Aorta (tissue), 5 donors: ENCODE measurements around the gene PLP1. TPM values are rescaled to one million over a fixed set of nuclear protein-coding genes. Genes with fewer than 3 reads are reported as not detected.

ENCODE experiments used
- ATAC-seq: fragments of 200-7000 bp; cut with Tn5 transposase; one replicate; pipeline ENCODE4 v1.9.1; 2022; ENCODE audit warnings: moderate library complexity; ENCODE audit not compliant: low FRiP score
- DNase-seq, 2 donors: peaks; one replicate each; pipeline ENCODE4 v3.0.0-alpha.2; 2020
- H3K27ac ChIP-seq, 2 donors: one replicate each; pipeline ENCODE4 v1.5.1; 2013; ENCODE audit warnings: low read length in 2 of 2, mild to moderate bottlenecking in 2 of 2, moderate library complexity in 2 of 2, control low read depth in 1 of 2, inconsistent platforms in 1 of 2, low read depth in 1 of 2
- H3K27me3 ChIP-seq, 2 donors: one replicate each; pipeline ENCODE4 v1.6.1; 2013; ENCODE audit warnings: control low read depth in 1 of 2, low read length in 1 of 2, mild to moderate bottlenecking in 1 of 2, moderate library complexity in 1 of 2; ENCODE audit not compliant: insufficient read depth in 2 of 2, control insufficient read depth in 1 of 2
- H3K36me3 ChIP-seq, 2 donors: one replicate each; pipeline ENCODE4 v1.6.1; 2013; ENCODE audit warnings: control low read depth in 1 of 2, low read length in 1 of 2, mild to moderate bottlenecking in 1 of 2; ENCODE audit not compliant: insufficient read depth in 2 of 2, control insufficient read depth in 1 of 2
- H3K4me1 ChIP-seq, 2 donors: one replicate each; pipeline ENCODE4 v1.6.1; 2013; ENCODE audit warnings: low read length in 2 of 2, control low read depth in 1 of 2, mild to moderate bottlenecking in 1 of 2, moderate library complexity in 1 of 2; ENCODE audit not compliant: insufficient read depth in 2 of 2, control insufficient read depth in 1 of 2
- H3K4me3 ChIP-seq, 2 donors: one replicate each; pipeline ENCODE4 v1.5.1; 2013; ENCODE audit warnings: low read length in 2 of 2, control low read depth in 1 of 2, mild to moderate bottlenecking in 1 of 2
- H3K9me3 ChIP-seq: one replicate; pipeline ENCODE4 v1.6.1; 2013; ENCODE audit warnings: mild to moderate bottlenecking, low read length; ENCODE audit not compliant: control insufficient read depth
- WGBS, 2 donors: extraction: QIAGEN DNeasy Blood & Tissue Kit; methylation state at CpG; one replicate each; pipeline ENCODE4 v1.1.7; 2013; 5-methylcytosine and 5-hydroxymethylcytosine counted together
- intact Hi-C, 2 donors: fragments of 100-400 bp; cut with DNase I; formaldehyde crosslinking; loops; one replicate each; pipeline versions ENCODE4 v1.14.2 to v1.15.0; 2022
- polyA plus RNA-seq, 2 donors: library from polyadenylated mRNA; stranded (reverse); fragments of 200-250 nt; gene quantifications; one replicate each; pipeline ENCODE4 v1.2.3, GENCODE V29; 2013
- total RNA-seq, 2 donors: library from RNA; stranded (reverse); fragmentation: NEBNext Ultra II Directional; extraction: Animal tissue kit (Norgen Biotek cat#: 25700); gene quantifications; one replicate each; pipeline ENCODE4 v1.2.1, GENCODE V29; 2021
- donor health status: healthy with polysubstance abuse.
- donor health status: Bipolar disorder and iron deficiency.
- donor health status: DM: no; HTN: no; CAD: no.
- donor health status: DM: no; HTN: no; CAD: no.
- donor health status: DM: yes; HTN: yes; CAD: no.

PLP1 gene
- total and polyA plus RNA-seq, 4 donors: 0.50 to 21.3 (median 4.3) TPM

- ATAC-seq (no peak), DNase-seq (no peak)
- Histone ChIP-seq H3K27ac (no peak overlapping the region), H3K9me3 (no peaks in the 10 kb centered on the region), H3K4me1 (no peaks in the 10 kb centered on the region), H3K4me3 (no peak overlapping the region), H3K36me3 (no peaks in the 10 kb centered on the region), H3K27me3 (no peaks in the 10 kb centered on the region)
- 11 to 29% methylated on average over 3 of the region's 3 CpGs for WGBS, 2 donors
- intact Hi-C loops: loop anchor here in 1 of 2 donors (5.0 kb wide), 2 partner anchors 61 to 241 kb away; partner anchors contain the start of gene TMEM31
Measured at GRCh38 chrX:103773445-103773844, 3.2 kb upstream of the PLP1 start.

GRCh38 chrX:103774070-103774642 lies 2.5 kb upstream of the PLP1 start:
- no peaks in the 10 kb centered on the region for H3K4me1 ChIP-seq
- no peaks in the 10 kb centered on the region for H3K36me3 ChIP-seq
- H3K27me3 ChIP-seq: no peaks in the 10 kb centered on the region
- no peak overlapping the region for H3K27ac ChIP-seq
- no peak overlapping the region for H3K4me3 ChIP-seq
- WGBS, 2 donors: 67 to 69% methylated on average over 6 of the region's 6 CpGs
- no peaks in the 10 kb centered on the region for H3K9me3 ChIP-seq
- ATAC-seq (no peak), DNase-seq (no peak)
- intact Hi-C loops: loop anchor here in 1 of 2 donors (2.0 to 5.0 kb wide), 3 partner anchors 62 to 242 kb away; partner anchors contain the start of gene TMEM31

GRCh38 chrX:103779141-103779789 lies 2.6 kb downstream of the PLP1 start:
- H3K27me3 ChIP-seq: no peaks in the 10 kb centered on the region
- no peaks in the 10 kb centered on the region for H3K9me3 ChIP-seq
- DNase-seq (no peak), ATAC-seq (no peak)
- 8 to 36% methylated on average over 6 of the region's 6 CpGs for WGBS, 2 donors
- no peaks in the 10 kb centered on the region for H3K36me3 ChIP-seq
- intact Hi-C loops: no loop called here
- no peak overlapping the region for H3K4me3 ChIP-seq
- no peaks in the 10 kb centered on the region for H3K4me1 ChIP-seq
- H3K27ac ChIP-seq: no peak overlapping the region

- no peaks in the 10 kb centered on the region for H3K9me3 ChIP-seq
- no peaks in the 10 kb centered on the region for H3K27me3 ChIP-seq
- no peak overlapping the region for H3K27ac ChIP-seq
- no peak for DNase-seq
- no peak for ATAC-seq
- no peaks in the 10 kb centered on the region for H3K36me3 ChIP-seq
- H3K4me3 ChIP-seq: no peak overlapping the region
- whole genome bisulfite sequencing, 2 donors: 80 to 94% methylated on average over 10 of the region's 10 CpGs
- intact Hi-C loops: no loop called here
- no peaks in the 10 kb centered on the region for H3K4me1 ChIP-seq
Measured at GRCh38 chrX:103780336-103781061, 3.9 kb downstream of the PLP1 start.

- Histone ChIP-seq H3K4me1 (no peaks in the 10 kb centered on the region), H3K9me3 (no peaks in the 10 kb centered on the region), H3K27me3 (no peaks in the 10 kb centered on the region), H3K27ac (no peak overlapping the region), H3K36me3 (no peaks in the 10 kb centered on the region), H3K4me3 (no peak overlapping the region)
- WGBS, 2 donors: 83 to 96% methylated on average over 4 of the region's 4 CpGs
- intact Hi-C loops: no loop called here
- DNase-seq (no peak), ATAC-seq (no peak)
Measured at GRCh38 chrX:103781062-103781402, 4.4 kb downstream of the PLP1 start.

DNA sequence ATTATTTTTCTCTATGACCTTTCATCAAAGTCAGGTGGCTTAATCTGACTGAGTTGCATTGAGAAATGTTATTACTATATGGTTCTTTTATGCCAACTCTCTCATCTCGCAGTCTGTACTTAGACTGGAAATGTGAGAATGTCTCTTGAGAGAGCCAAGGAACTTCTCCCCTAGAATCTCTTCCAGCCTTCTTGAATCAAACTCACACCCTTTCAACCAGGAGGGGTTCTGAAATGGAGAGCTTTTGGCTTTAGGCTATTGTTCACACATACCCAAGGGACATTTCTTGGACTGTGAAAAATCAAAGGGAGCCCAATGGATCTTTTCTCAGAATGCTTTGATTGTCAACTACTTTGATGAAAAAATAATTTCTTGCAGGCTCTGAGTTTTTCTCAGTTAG lies 5.1 kb downstream of the PLP1 start:
- ATAC-seq: no peak
- no peak overlapping the region for H3K4me3 ChIP-seq

GRCh38 chrX:103782640-103783039 lies 6.0 kb downstream of the PLP1 start:
- ATAC-seq: no peak
- intact Hi-C loops: no loop called here

More for the DNA sequence above, 5.1 kb downstream of the PLP1 start:
- no peak for DNase-seq
- Histone ChIP-seq H3K36me3 (no peaks in the 10 kb centered on the region), H3K4me1 (no peaks in the 10 kb centered on the region), H3K27ac (no peak overlapping the region), H3K9me3 (no peaks in the 10 kb centered on the region), H3K27me3 (no peaks in the 10 kb centered on the region)
- intact Hi-C loops: no loop called here
- WGBS, 2 donors: 84 to 88% methylated on average over 1 of the region's 1 CpG

DNA sequence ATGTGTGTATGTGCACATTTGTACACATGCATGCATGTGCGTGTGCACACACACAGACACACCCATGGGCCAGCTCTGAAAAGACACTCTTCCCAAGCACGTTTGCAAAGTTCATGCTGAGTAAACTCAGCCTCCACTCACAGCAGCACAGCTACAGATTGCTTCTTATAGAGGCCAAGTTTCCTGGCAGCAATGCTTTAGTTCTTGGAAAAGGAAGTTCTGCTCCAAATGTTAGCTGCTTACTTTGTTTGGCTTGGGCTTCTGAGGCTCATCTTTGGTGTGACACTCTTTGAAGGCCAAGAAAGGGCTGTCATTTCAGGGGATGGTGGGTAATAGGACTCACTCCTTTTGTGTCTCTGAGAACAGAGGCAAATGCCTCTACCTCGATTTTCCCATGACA lies 6.6 kb downstream of the PLP1 start:
- whole genome bisulfite sequencing, 2 donors: 12 to 22% methylated on average over 3 of the region's 3 CpGs
- no peaks in the 10 kb centered on the region for H3K27me3 ChIP-seq
- intact Hi-C loops: no loop called here
- H3K4me3 ChIP-seq: no peak overlapping the region
- H3K36me3 ChIP-seq: no peaks in the 10 kb centered on the region
- no peak for DNase-seq
- no peak for ATAC-seq
- H3K4me1 ChIP-seq: no peaks in the 10 kb centered on the region
- no peaks in the 10 kb centered on the region for H3K9me3 ChIP-seq
- no peak overlapping the region for H3K27ac ChIP-seq

More at GRCh38 chrX:103782640-103783039, 6.0 kb downstream of the PLP1 start:
- no peaks in the 10 kb centered on the region for H3K36me3 ChIP-seq
- no peaks in the 10 kb centered on the region for H3K9me3 ChIP-seq
- H3K4me1 ChIP-seq: no peaks in the 10 kb centered on the region
- no peak for DNase-seq
- WGBS, 2 donors: 69 to 73% methylated on average over 3 of the region's 3 CpGs
- H3K27ac ChIP-seq: no peak overlapping the region
- H3K27me3 ChIP-seq: no peaks in the 10 kb centered on the region
- no peak overlapping the region for H3K4me3 ChIP-seq

DNA sequence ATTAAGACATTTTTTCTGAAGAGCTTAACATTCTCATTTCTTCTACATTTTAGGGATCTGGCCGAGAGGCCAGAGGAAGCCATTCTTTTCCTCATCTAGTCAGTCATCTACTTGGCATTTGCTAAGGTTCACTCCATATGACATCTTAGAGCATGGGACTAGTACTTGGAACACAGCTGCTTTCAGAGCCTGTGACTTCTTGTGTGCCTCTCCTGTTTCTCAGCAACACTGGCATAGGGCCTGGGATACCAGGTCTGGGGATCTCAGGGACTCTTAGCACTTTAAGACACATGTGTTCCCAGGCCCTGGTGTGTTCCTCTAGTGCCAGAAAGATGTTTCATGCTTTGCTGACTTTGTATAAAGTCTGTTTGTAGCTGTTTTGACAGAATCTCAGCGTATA lies 7.3 kb downstream of the PLP1 start:
- intact Hi-C loops: no loop called here
- Histone ChIP-seq H3K4me3 (no peak overlapping the region), H3K27me3 (no peaks in the 10 kb centered on the region), H3K36me3 (no peaks in the 10 kb centered on the region), H3K4me1 (no peaks in the 10 kb centered on the region), H3K9me3 (no peaks in the 10 kb centered on the region), H3K27ac (no peak overlapping the region)
- ATAC-seq (peak; percentile 48), DNase-seq (no peak)
- 40 to 42% methylated on average over 2 of the region's 2 CpGs for WGBS, 2 donors
